HepG2 (cell line): Measurements from ENCODE around the gene GRIK4. TPM values are rescaled to one million over a fixed set of nuclear protein-coding genes. Genes with fewer than 3 reads are reported as not detected.

Experiments used
- ATAC-seq: fragments of 200-7000 bp; cut with Tn5 transposase; 3 replicates; pipeline ENCODE4 v1.9.1; 2020; ENCODE audit warnings: mild to moderate bottlenecking, moderate library complexity
- BruUV-seq: library from RNA; stranded (reverse); fragments of 400-500 nt; replicated peaks from 2 replicates; lab custom pipeline; 2021; lab: Mats Ljungman, UMichigan
- CTCF ChIA-PET: fragments of 300-600 bp; formaldehyde crosslinking; extraction: SDS; loops from one replicate; lab custom pipeline; 2021; ENCODE audit warnings: low total read pairs, inconsistent platforms, low intra/inter-chr PET ratio; lab: Yijun Ruan, JAX
- POLR2A ChIA-PET: fragments of 350-600 bp; sonication (Branson Sonifier 250); formaldehyde crosslinking; loops from one replicate; lab custom pipeline; 2020; ENCODE audit warnings: antibody characterized with exemption, inconsistent platforms; lab: Yijun Ruan, JAX
- DNase-seq: peaks from one replicate; pipeline ENCODE4 v3.0.0-alpha.2; 2015; ENCODE audit warnings: low spot score
- FAIRE-seq: peaks from 3 replicates; lab custom pipeline; 2011; peaks lifted over from hg19 to GRCh38; lab: Jason Lieb, UNC
- H2AFZ ChIP-seq: one replicate; pipeline ENCODE4 v1.6.1; 2011; ENCODE audit warnings: low read length, inconsistent platforms
- H3K27ac ChIP-seq: fragments of 300-600 bp; 3 replicates; pipeline ENCODE4 v1.8.0; 2011; ENCODE audit warnings: mixed run types, mild to moderate bottlenecking, mixed read lengths, low read length, inconsistent platforms; ENCODE audit not compliant: insufficient read depth; ENCODE audit errors: extremely low read length
- H3K27me3 ChIP-seq, 2 experiments: fragments of 200-600 bp in 1 of 2; 2 replicates in 1 of 2; 3 replicates in 1 of 2; pipeline versions ENCODE4 v1.6.0 to v1.8.0; 2011; ENCODE audit warnings: low read length in 2 of 2, mild to moderate bottlenecking in 2 of 2, moderate library complexity in 2 of 2, inconsistent platforms in 1 of 2; ENCODE audit not compliant: insufficient read depth in 2 of 2, control insufficient read depth in 1 of 2
- H3K36me3 ChIP-seq, 2 experiments: fragments of 200-600 bp in 1 of 2; replicated peaks in 1 of 2; 2 replicates in 1 of 2; 3 replicates in 1 of 2; pipeline versions ENCODE4 v1.5.1 to v1.8.0; 2011; ENCODE audit warnings: low read length in 2 of 2, inconsistent platforms in 1 of 2; ENCODE audit not compliant: insufficient read depth in 2 of 2, control insufficient read depth in 1 of 2
- H3K4me1 ChIP-seq: 2 replicates; pipeline ENCODE4 v1.5.1; 2012; ENCODE audit warnings: low read length, inconsistent platforms; ENCODE audit not compliant: insufficient read depth
- H3K4me2 ChIP-seq: 2 replicates; pipeline ENCODE4 v1.6.0; 2011; ENCODE audit warnings: low read depth, low read length, inconsistent platforms
- H3K4me3 ChIP-seq, 3 experiments: fragments of 200-600 bp in 1 of 3; sonication (generic), shearing (Covaris generic) in 1 of 3; replicated peaks in 1 of 3; 2 replicates each; pipeline ENCODE4 v1.5.1; 2011 to 2016; ENCODE audit warnings: low read length in 3 of 3, inconsistent platforms in 2 of 3, low read depth in 2 of 3, mild to moderate bottlenecking in 2 of 3, control low read depth in 1 of 3, mixed read lengths in 1 of 3; ENCODE audit not compliant: insufficient read depth in 1 of 3
- H3K79me2 ChIP-seq: one replicate; pipeline ENCODE4 v1.6.1; 2011; ENCODE audit warnings: low read length, inconsistent platforms; ENCODE audit not compliant: insufficient read depth
- H3K9ac ChIP-seq: 2 replicates; pipeline ENCODE4 v1.6.0; 2011; ENCODE audit warnings: mild to moderate bottlenecking, low read depth, low read length, inconsistent platforms; ENCODE audit not compliant: insufficient read depth
- H3K9me3 ChIP-seq: 2 replicates; pipeline ENCODE4 v1.5.1; 2012; ENCODE audit warnings: mild to moderate bottlenecking, low read length
- H4K20me1 ChIP-seq: 2 replicates; pipeline ENCODE4 v1.6.0; 2011; ENCODE audit warnings: inconsistent platforms, mild to moderate bottlenecking, low read length, moderate library complexity; ENCODE audit not compliant: insufficient read depth
- ARNT ChIP-seq: fragments of 450-650 bp; IDR thresholded peaks from 2 replicates; pipeline ENCODE4 v1.6.1; 2017
- BHLHE40 ChIP-seq: IDR thresholded peaks from 2 replicates; pipeline ENCODE4 v1.6.1; 2011; ENCODE audit warnings: low read length, improper control_type of control experiment
- CCAR2 ChIP-seq: fragments of 200-400 bp; formaldehyde crosslinking; optimal IDR thresholded peaks from 2 replicates; pipeline ENCODE3; 2018; ENCODE audit warnings: low read depth, mild to moderate bottlenecking, low read length, moderate library complexity
- CEBPG ChIP-seq: IDR thresholded peaks from 2 replicates; pipeline ENCODE4 v1.6.1; 2016
- GTF2F1 ChIP-seq: fragments of 150-350 bp; IDR thresholded peaks from 2 replicates; pipeline ENCODE4 v1.6.1; 2014; ENCODE audit warnings: low read length
- HDAC1 ChIP-seq: sonication (generic); formaldehyde crosslinking; IDR thresholded peaks from 2 replicates; pipeline ENCODE4 v1.5.1; 2020; ENCODE audit warnings: mild to moderate bottlenecking, missing genetic modification reagents
- MATR3 ChIP-seq: sonication (generic); formaldehyde crosslinking; IDR thresholded peaks from 2 replicates; pipeline ENCODE4 v1.4.0; 2020; ENCODE audit warnings: missing genetic modification reagents
- MAX ChIP-seq: IDR thresholded peaks from 2 replicates; pipeline ENCODE4 v1.6.1; 2012; ENCODE audit warnings: inconsistent platforms
- NR2F2 ChIP-seq: IDR thresholded peaks from 2 replicates; pipeline ENCODE4 v1.6.1; 2012; ENCODE audit warnings: low read depth, inconsistent platforms, borderline replicate concordance
- TAF1 ChIP-seq: sonication (generic); formaldehyde crosslinking; IDR thresholded peaks from 2 replicates; pipeline ENCODE4 v1.4.0; 2020; ENCODE audit warnings: missing genetic modification reagents
- ZNF121 ChIP-seq: sonication (generic); formaldehyde crosslinking; IDR thresholded peaks from 2 replicates; pipeline ENCODE4 v1.5.0; 2020; ENCODE audit warnings: mild to moderate bottlenecking, missing genetic modification reagents
- ZNF296 ChIP-seq: sonication (generic); formaldehyde crosslinking; conservative IDR thresholded peaks from 2 replicates; pipeline ENCODE4 v1.5.0; 2020; ENCODE audit warnings: mild to moderate bottlenecking, missing genetic modification reagents
- ZNF430 ChIP-seq: sonication (generic); formaldehyde crosslinking; IDR thresholded peaks from 2 replicates; pipeline ENCODE4 v1.9.0; 2021; ENCODE audit warnings: mild to moderate bottlenecking, missing genetic modification reagents
- ZNF790 ChIP-seq: sonication (generic); formaldehyde crosslinking; IDR thresholded peaks from 2 replicates; pipeline ENCODE4 v1.8.0; 2022; ENCODE audit warnings: missing genetic modification reagents, mild to moderate bottlenecking, borderline replicate concordance
- WGBS: methylation state at CpG from one replicate; pipeline ENCODE4 v1.1.6; 2017; ENCODE audit warnings: low lambda C conversion rate; 5-methylcytosine and 5-hydroxymethylcytosine counted together
- in situ Hi-C: cut with HindIII; loops from 2 replicates; pipeline ENCODE4 v1.10.0; 2017; ENCODE audit warnings: low pct_unique_long_range_greater_than_20kb; ENCODE audit not compliant: extremely low pct_ligation_motif_present
- intact Hi-C: fragments of 100-400 bp; cut with micrococcal nuclease; formaldehyde crosslinking; loops from one replicate; pipeline ENCODE4 v1.10.0; 2022; ENCODE audit not compliant: unreplicated experiment
- polyA plus RNA-seq, 8 experiments: library from polyadenylated mRNA; depleted of rRNA in 3 of 8; stranded (reverse) in 7 of 8; unstranded in 1 of 8; fragments of >200 nt; fragmentation: Illumina TruSeq in 4 of 8; extraction: Trizol in 4 of 8; gene quantifications; 2 replicates each; pipeline versions ENCODE4 v1.2.1 to v1.2.3, GENCODE V29; 2011 to 2016; ENCODE audit warnings: low read depth in 4 of 8, missing spikeins in 1 of 8, mixed read lengths in 1 of 8; ENCODE audit not compliant: insufficient read depth in 1 of 8
- total RNA-seq, 5 experiments: library from RNA; depleted of rRNA; stranded (reverse); fragments of >200 nt; fragmentation: Illumina TruSeq; extraction: Trizol; gene quantifications; 2 replicates each; pipeline ENCODE4 v1.2.3, GENCODE V29; 2016; ENCODE audit warnings: low read depth in 1 of 5
- TF ChIP-seq, protein P1 (sequence below): sonication (generic); formaldehyde crosslinking; IDR thresholded peaks from 2 replicates; pipeline ENCODE4 v1.4.0; 2020; ENCODE audit warnings: mild to moderate bottlenecking, missing genetic modification reagents, borderline replicate concordance
- TF ChIP-seq, protein P2 (sequence below): sonication (generic); formaldehyde crosslinking; IDR thresholded peaks from 2 replicates; pipeline ENCODE4 v1.4.0; 2020; ENCODE audit warnings: mild to moderate bottlenecking, missing genetic modification reagents
- TF ChIP-seq, protein P3 (sequence below): sonication (generic); formaldehyde crosslinking; IDR thresholded peaks from 2 replicates; pipeline ENCODE4 v1.4.0; 2020; ENCODE audit warnings: missing genetic modification reagents

GRIK4 gene
- total and polyA plus RNA-seq, 2 of the 13 experiments (the other 11 are each of a cell fraction or from before 2014, with no cell fraction given), result 0.04 to 0.07 TPM

- TF ChIP-seq CCAR2, result peak; percentile 61
- TF ChIP-seq GTF2F1, result no peak
- peak; percentile 94 for TF ChIP-seq BHLHE40
- TF ChIP-seq MATR3, result no peak
- no peak for TF ChIP-seq ZNF121 (CRISPR knock-in tag)
These were observed 297.1 kb downstream of the GRIK4 start (continued) for GRCh38 chr11:120808616-120809050.

GRCh38 chr11:120810251-120810650 is 298.7 kb downstream of the GRIK4 start:
- Histone ChIP-seq H3K27ac (peak overlapping the region; percentile 30), H3K4me2 (no peak overlapping the region), H3K9me3 (no peaks in the 10 kb centered on the region), H4K20me1 (no peaks in the 10 kb centered on the region), H3K4me3 (no peak overlapping the region), H3K79me2 (no peaks in the 10 kb centered on the region), H3K4me1 (peaks cover 44% of the 10 kb centered on the region), H3K36me3 (no peaks in the 10 kb centered on the region)
- no TSS peak for BruUV-seq
- WGBS, result 93% methylated on average over 2 of the region's 2 CpGs
- ATAC-seq (no peak), DNase-seq (no peak), FAIRE-seq (no peak)
- CTCF ChIA-PET, result no interaction called here
- POLR2A ChIA-PET, result no interaction called here
- TF ChIP-seq HDAC1, result no peak
- no peak for TF ChIP-seq TAF1 (CRISPR knock-in tag)
- TF ChIP-seq MAX, result no peak
- no peak for TF ChIP-seq ARNT
- no peak for TF ChIP-seq NR2F2
- TF ChIP-seq, protein P1, sequence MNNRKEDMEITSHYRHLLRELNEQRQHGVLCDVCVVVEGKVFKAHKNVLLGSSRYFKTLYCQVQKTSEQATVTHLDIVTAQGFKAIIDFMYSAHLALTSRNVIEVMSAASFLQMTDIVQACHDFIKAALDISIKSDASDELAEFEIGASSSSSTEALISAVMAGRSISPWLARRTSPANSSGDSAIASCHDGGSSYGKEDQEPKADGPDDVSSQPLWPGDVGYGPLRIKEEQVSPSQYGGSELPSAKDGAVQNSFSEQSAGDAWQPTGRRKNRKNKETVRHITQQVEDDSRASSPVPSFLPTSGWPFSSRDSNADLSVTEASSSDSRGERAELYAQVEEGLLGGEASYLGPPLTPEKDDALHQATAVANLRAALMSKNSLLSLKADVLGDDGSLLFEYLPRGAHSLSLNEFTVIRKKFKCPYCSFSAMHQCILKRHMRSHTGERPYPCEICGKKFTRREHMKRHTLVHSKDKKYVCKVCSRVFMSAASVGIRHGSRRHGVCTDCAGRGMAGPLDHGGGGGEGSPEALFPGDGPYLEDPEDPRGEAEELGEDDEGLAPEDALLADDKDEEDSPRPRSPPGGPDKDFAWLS (CRISPR knock-in tag), result no peak
- TF ChIP-seq ZNF430, result no peak
- no peak for TF ChIP-seq ZNF790 (CRISPR knock-in tag)
- TF ChIP-seq, protein P2, sequence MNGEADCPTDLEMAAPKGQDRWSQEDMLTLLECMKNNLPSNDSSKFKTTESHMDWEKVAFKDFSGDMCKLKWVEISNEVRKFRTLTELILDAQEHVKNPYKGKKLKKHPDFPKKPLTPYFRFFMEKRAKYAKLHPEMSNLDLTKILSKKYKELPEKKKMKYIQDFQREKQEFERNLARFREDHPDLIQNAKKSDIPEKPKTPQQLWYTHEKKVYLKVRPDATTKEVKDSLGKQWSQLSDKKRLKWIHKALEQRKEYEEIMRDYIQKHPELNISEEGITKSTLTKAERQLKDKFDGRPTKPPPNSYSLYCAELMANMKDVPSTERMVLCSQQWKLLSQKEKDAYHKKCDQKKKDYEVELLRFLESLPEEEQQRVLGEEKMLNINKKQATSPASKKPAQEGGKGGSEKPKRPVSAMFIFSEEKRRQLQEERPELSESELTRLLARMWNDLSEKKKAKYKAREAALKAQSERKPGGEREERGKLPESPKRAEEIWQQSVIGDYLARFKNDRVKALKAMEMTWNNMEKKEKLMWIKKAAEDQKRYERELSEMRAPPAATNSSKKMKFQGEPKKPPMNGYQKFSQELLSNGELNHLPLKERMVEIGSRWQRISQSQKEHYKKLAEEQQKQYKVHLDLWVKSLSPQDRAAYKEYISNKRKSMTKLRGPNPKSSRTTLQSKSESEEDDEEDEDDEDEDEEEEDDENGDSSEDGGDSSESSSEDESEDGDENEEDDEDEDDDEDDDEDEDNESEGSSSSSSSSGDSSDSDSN (CRISPR knock-in tag), result no peak
- TF ChIP-seq, protein P3, sequence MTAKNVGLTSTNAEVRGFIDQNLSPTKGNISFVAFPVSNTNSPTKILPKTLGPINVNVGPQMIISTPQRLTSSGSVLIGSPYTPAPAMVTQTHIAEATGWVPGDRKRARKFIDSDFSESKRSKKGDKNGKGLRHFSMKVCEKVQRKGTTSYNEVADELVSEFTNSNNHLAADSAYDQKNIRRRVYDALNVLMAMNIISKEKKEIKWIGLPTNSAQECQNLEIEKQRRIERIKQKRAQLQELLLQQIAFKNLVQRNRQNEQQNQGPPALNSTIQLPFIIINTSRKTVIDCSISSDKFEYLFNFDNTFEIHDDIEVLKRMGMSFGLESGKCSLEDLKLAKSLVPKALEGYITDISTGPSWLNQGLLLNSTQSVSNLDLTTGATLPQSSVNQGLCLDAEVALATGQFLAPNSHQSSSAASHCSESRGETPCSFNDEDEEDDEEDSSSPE (CRISPR knock-in tag), result no peak
- no peak for TF ChIP-seq CEBPG
- no peak for TF ChIP-seq ZNF296 (CRISPR knock-in tag)
- TF ChIP-seq, all 625 proteins: peak for 0
- Histone ChIP-seq H3K27me3 (no peaks in the 10 kb centered on the region), H2AFZ (no peak overlapping the region), H3K9ac (no peak overlapping the region)
- intact Hi-C loops, result no loop called here
- in situ Hi-C loops, result no loop called here
